Panc1 (cell line): ENCODE measurements around the gene JMJD1C.

ENCODE experiments used
- POLR2AphosphoS5 ChIP-seq: IDR thresholded peaks from 2 replicates; pipeline ENCODE4 v1.6.1; 2012; ENCODE audit warnings: mild to moderate bottlenecking, low read depth, low read length, moderate library complexity
- SIN3A ChIP-seq: IDR thresholded peaks from 2 replicates; pipeline ENCODE4 v1.6.1; 2012; ENCODE audit warnings: low read depth, mild to moderate bottlenecking, low read length, moderate library complexity, borderline replicate concordance; ENCODE audit not compliant: insufficient read depth
- TF ChIP-seq, protein P1 (sequence below): fragments of 450-650 bp; IDR thresholded peaks from 2 replicates; pipeline ENCODE4 v1.5.1; 2017; ENCODE audit warnings: mild to moderate bottlenecking

GRCh38 chr10:63382066-63382465 lies 83.7 kb downstream of the JMJD1C start:
- TF ChIP-seq POLR2AphosphoS5 (no peak), SIN3A (no peak)
- TF ChIP-seq, protein P1, sequence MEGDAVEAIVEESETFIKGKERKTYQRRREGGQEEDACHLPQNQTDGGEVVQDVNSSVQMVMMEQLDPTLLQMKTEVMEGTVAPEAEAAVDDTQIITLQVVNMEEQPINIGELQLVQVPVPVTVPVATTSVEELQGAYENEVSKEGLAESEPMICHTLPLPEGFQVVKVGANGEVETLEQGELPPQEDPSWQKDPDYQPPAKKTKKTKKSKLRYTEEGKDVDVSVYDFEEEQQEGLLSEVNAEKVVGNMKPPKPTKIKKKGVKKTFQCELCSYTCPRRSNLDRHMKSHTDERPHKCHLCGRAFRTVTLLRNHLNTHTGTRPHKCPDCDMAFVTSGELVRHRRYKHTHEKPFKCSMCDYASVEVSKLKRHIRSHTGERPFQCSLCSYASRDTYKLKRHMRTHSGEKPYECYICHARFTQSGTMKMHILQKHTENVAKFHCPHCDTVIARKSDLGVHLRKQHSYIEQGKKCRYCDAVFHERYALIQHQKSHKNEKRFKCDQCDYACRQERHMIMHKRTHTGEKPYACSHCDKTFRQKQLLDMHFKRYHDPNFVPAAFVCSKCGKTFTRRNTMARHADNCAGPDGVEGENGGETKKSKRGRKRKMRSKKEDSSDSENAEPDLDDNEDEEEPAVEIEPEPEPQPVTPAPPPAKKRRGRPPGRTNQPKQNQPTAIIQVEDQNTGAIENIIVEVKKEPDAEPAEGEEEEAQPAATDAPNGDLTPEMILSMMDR: no peak
